HepG2 (cell line): ENCODE measurements around the gene LY6G5B. TPM values are rescaled to one million over a fixed set of nuclear protein-coding genes. Genes with fewer than 3 reads are reported as not detected.
A peak's percentile ranks its signal among the peaks of the same experiment; 100 is the strongest.

Source experiments
- ATF7 ChIP-seq, 2 experiments: fragments of 450-650 bp in 1 of 2; sonication (generic) in 1 of 2; formaldehyde crosslinking in 1 of 2; IDR thresholded peaks; 2 replicates each; pipeline versions ENCODE4 v1.4.0 to v1.6.1; 2016 to 2020; ENCODE audit warnings: antibody characterized with exemption in 1 of 2, mild to moderate bottlenecking in 1 of 2, missing genetic modification reagents in 1 of 2
- ELF3 ChIP-seq: IDR thresholded peaks from 2 replicates; pipeline ENCODE4 v1.6.1; 2016; ENCODE audit warnings: missing genetic modification reagents, missing compliant biosample characterization
- NCOA5 ChIP-seq: sonication (generic); formaldehyde crosslinking; IDR thresholded peaks from 2 replicates; pipeline ENCODE4 v1.4.0; 2020; ENCODE audit warnings: missing genetic modification reagents
- NFYB ChIP-seq: sonication (generic); formaldehyde crosslinking; IDR thresholded peaks from 2 replicates; pipeline ENCODE4 v1.4.0; 2020; ENCODE audit warnings: missing genetic modification reagents
- PLRG1 ChIP-seq: fragments of 450-650 bp; conservative IDR thresholded peaks from 2 replicates; pipeline ENCODE4 v1.6.1; 2016
- POLR2G ChIP-seq: fragments of 200-400 bp; formaldehyde crosslinking; IDR thresholded peaks from 2 replicates; pipeline ENCODE4 v1.6.1; 2018; ENCODE audit warnings: mild to moderate bottlenecking, low read depth, low read length, moderate library complexity
- ZFP1 ChIP-seq: IDR thresholded peaks from 2 replicates; pipeline ENCODE4 v1.6.1; 2016
- ZFP37 ChIP-seq: sonication (generic); formaldehyde crosslinking; IDR thresholded peaks from 2 replicates; pipeline ENCODE4 v1.4.0; 2020; ENCODE audit warnings: missing genetic modification reagents, borderline replicate concordance
- ZNF264 ChIP-seq: sonication (generic); formaldehyde crosslinking; IDR thresholded peaks from 2 replicates; pipeline ENCODE4 v1.4.0; 2020; ENCODE audit warnings: missing genetic modification reagents
- ZNF446 ChIP-seq: sonication (generic); formaldehyde crosslinking; IDR thresholded peaks from 2 replicates; pipeline ENCODE4 v1.5.0; 2020; ENCODE audit warnings: mild to moderate bottlenecking, missing genetic modification reagents
- ZNF616 ChIP-seq: sonication (generic); formaldehyde crosslinking; IDR thresholded peaks from 2 replicates; pipeline ENCODE4 v1.5.0; 2020; ENCODE audit warnings: low read depth, mild to moderate bottlenecking, missing genetic modification reagents
- ZSCAN31 ChIP-seq: sonication (generic); formaldehyde crosslinking; IDR thresholded peaks from 2 replicates; pipeline ENCODE4 v1.5.0; 2020; ENCODE audit warnings: low read depth, mild to moderate bottlenecking, missing genetic modification reagents
- polyA plus RNA-seq, 8 experiments: library from polyadenylated mRNA; depleted of rRNA in 3 of 8; stranded (reverse) in 7 of 8; unstranded in 1 of 8; fragments of >200 nt; fragmentation: Illumina TruSeq in 4 of 8; extraction: Trizol in 4 of 8; gene quantifications; 2 replicates each; pipeline versions ENCODE4 v1.2.1 to v1.2.3, GENCODE V29; 2011 to 2016; ENCODE audit warnings: low read depth in 4 of 8, missing spikeins in 1 of 8, mixed read lengths in 1 of 8; ENCODE audit not compliant: insufficient read depth in 1 of 8
- total RNA-seq, 5 experiments: library from RNA; depleted of rRNA; stranded (reverse); fragments of >200 nt; fragmentation: Illumina TruSeq; extraction: Trizol; gene quantifications; 2 replicates each; pipeline ENCODE4 v1.2.3, GENCODE V29; 2016; ENCODE audit warnings: low read depth in 1 of 5
- TF ChIP-seq, protein P1 (sequence below): sonication (generic); formaldehyde crosslinking; IDR thresholded peaks from 2 replicates; pipeline ENCODE4 v1.4.0; 2020; ENCODE audit warnings: missing genetic modification reagents
- TF ChIP-seq, protein P2 (sequence below): sonication (generic); formaldehyde crosslinking; IDR thresholded peaks from 2 replicates; pipeline ENCODE4; 2020; ENCODE audit warnings: missing genetic modification reagents, mild to moderate bottlenecking, borderline replicate concordance
- TF ChIP-seq, protein P3 (sequence below): sonication (generic); formaldehyde crosslinking; IDR thresholded peaks from 2 replicates; pipeline ENCODE4 v1.5.0; 2020; ENCODE audit warnings: missing genetic modification reagents, mild to moderate bottlenecking, borderline replicate concordance

The LY6G5B gene
- total and polyA plus RNA-seq, 2 of the 13 experiments (the other 11 are each of a cell fraction or from before 2014, with no cell fraction given), result 7.8 to 15.7 TPM

DNA sequence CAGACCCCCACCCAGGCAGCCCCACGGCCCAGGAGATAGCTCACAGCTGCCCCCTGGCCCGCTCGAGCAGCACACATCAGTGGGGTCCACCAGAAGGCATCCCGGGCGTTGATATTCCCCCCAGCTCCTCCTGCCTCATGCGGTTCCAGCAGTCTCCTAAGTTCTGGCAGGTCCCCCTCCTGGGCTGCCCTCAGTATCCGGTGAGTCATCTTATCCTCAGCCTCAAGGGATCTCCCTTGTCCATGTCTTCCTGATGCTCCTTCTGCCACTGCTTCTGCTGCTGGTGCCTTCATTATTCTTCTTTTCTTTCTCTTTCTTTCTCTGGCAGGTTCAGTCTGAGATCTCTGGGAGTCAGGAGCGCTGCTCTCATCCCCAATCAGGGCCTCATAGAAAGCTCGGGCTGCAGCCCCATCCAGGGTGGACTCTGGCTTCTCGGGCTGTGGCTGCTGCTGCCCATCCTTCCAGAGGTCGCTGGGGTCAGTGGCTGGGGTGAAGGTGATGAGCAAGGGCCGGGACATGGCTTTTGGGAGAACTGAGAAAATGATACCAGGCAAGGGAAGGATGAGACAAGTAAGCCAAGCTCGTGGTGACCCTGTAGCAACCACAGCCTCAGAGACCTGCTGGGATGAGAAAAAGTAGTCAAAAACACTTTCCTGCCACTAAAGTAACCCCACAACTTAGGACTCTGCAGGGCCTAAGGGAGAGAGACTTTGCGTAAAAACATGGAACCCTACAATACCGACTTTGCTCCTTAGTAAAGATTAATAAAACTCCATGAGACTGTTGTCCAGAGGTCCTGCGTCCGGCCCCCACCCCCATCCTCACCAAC, 5.6 kb upstream of the LY6G5B start (continued):
- TF ChIP-seq PLRG1 (no peak), NFYB (CRISPR knock-in tag) (no peak), POLR2G (0 out of 2 replicates have a peak, but pooled peaks have one; percentile 6), ZSCAN31 (no peak), ZNF446 (CRISPR knock-in tag) (no peak), ZFP1 (CRISPR knock-in tag) (peak; percentile 13; the same call in 1 of the 2 replicates), ATF7 (IDR thresholded peaks at IDR 0.05) (no peak), ATF7 (CRISPR knock-in tag; IDR thresholded peaks at IDR 0.05) (no peak), ZNF264 (CRISPR knock-in tag) (0 out of 2 replicates have a peak, but pooled peaks have one; percentile 43), ELF3 (CRISPR knock-in tag) (peak; percentile 37; the same call in 1 of the 2 replicates), ZFP37 (CRISPR knock-in tag) (no peak), NCOA5 (CRISPR knock-in tag) (no peak), ZNF616 (CRISPR knock-in tag) (0 out of 2 replicates have a peak, but pooled peaks have one; percentile 34)
- TF ChIP-seq, protein P1, sequence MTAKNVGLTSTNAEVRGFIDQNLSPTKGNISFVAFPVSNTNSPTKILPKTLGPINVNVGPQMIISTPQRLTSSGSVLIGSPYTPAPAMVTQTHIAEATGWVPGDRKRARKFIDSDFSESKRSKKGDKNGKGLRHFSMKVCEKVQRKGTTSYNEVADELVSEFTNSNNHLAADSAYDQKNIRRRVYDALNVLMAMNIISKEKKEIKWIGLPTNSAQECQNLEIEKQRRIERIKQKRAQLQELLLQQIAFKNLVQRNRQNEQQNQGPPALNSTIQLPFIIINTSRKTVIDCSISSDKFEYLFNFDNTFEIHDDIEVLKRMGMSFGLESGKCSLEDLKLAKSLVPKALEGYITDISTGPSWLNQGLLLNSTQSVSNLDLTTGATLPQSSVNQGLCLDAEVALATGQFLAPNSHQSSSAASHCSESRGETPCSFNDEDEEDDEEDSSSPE (CRISPR knock-in tag), result no peak
- TF ChIP-seq, protein P2, sequence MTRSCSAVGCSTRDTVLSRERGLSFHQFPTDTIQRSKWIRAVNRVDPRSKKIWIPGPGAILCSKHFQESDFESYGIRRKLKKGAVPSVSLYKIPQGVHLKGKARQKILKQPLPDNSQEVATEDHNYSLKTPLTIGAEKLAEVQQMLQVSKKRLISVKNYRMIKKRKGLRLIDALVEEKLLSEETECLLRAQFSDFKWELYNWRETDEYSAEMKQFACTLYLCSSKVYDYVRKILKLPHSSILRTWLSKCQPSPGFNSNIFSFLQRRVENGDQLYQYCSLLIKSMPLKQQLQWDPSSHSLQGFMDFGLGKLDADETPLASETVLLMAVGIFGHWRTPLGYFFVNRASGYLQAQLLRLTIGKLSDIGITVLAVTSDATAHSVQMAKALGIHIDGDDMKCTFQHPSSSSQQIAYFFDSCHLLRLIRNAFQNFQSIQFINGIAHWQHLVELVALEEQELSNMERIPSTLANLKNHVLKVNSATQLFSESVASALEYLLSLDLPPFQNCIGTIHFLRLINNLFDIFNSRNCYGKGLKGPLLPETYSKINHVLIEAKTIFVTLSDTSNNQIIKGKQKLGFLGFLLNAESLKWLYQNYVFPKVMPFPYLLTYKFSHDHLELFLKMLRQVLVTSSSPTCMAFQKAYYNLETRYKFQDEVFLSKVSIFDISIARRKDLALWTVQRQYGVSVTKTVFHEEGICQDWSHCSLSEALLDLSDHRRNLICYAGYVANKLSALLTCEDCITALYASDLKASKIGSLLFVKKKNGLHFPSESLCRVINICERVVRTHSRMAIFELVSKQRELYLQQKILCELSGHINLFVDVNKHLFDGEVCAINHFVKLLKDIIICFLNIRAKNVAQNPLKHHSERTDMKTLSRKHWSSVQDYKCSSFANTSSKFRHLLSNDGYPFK (CRISPR knock-in tag), result peak; percentile 34; the same call in 1 of the 2 replicates
- TF ChIP-seq, protein P3, sequence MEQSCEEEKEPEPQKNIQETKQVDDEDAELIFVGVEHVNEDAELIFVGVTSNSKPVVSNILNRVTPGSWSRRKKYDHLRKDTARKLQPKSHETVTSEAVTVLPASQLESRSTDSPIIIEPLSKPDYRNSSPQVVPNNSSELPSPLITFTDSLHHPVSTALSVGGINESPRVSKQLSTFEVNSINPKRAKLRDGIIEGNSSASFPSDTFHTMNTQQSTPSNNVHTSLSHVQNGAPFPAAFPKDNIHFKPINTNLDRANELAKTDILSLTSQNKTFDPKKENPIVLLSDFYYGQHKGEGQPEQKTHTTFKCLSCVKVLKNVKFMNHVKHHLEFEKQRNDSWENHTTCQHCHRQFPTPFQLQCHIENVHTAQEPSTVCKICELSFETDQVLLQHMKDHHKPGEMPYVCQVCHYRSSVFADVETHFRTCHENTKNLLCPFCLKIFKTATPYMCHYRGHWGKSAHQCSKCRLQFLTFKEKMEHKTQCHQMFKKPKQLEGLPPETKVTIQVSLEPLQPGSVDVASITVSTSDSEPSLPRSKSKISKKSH, result no peak
